Activated B cell treated with CpG ODN at 0.5 μM for 24 hours (primary cell): ENCODE measurements around the gene MYH6. TPM values are rescaled to one million over a fixed set of nuclear protein-coding genes. Genes with fewer than 3 reads are reported as not detected.

Experiments
- ATAC-seq: fragments of 200-7000 bp; cut with Tn5 transposase; one replicate; pipeline ENCODE4 v1.10.0; 2021; ENCODE audit warnings: low read depth, mild to moderate bottlenecking, moderate library complexity
- CTCF ChIA-PET: fragments of 350-600 bp; sonication (Branson Sonifier 250); formaldehyde crosslinking; loops from one replicate; lab custom pipeline; 2021; ENCODE audit warnings: antibody characterized with exemption; lab: Charles Lee
- POLR2A ChIA-PET: fragments of 350-600 bp; sonication (Branson Sonifier 250); formaldehyde crosslinking; loops from one replicate; lab custom pipeline; 2021; ENCODE audit warnings: antibody characterized with exemption; lab: Charles Lee
- DNase-seq: peaks from one replicate; pipeline ENCODE4 v3.0.0; 2022
- H3K27ac Mint-ChIP-seq: one replicate; pipeline ENCODE4 v1.8.0; 2020; ENCODE audit warnings: mixed read lengths
- H3K27me3 Mint-ChIP-seq: one replicate; pipeline ENCODE4 v1.8.0; 2021; ENCODE audit warnings: mixed read lengths
- H3K36me3 Mint-ChIP-seq: one replicate; pipeline ENCODE4 v1.8.0; 2021; ENCODE audit warnings: low read depth, mixed read lengths
- H3K4me1 Mint-ChIP-seq: one replicate; pipeline ENCODE4 v1.8.0; 2021; ENCODE audit warnings: mixed read lengths
- H3K4me3 Mint-ChIP-seq: one replicate; pipeline ENCODE4 v1.8.0; 2020; ENCODE audit warnings: mild to moderate bottlenecking, mixed read lengths
- H3K9me3 Mint-ChIP-seq: one replicate; pipeline ENCODE4 v1.8.0; 2020; ENCODE audit warnings: mixed read lengths
- CTCF ChIP-seq: fragments of 200-600 bp; IDR thresholded peaks from one replicate; pipeline ENCODE4 v1.8.0; 2022; ENCODE audit warnings: antibody characterized with exemption, mild to moderate bottlenecking
- intact Hi-C: fragments of 100-400 bp; cut with micrococcal nuclease; formaldehyde crosslinking; loops from one replicate; pipeline ENCODE4 v1.15.1; 2024
- total RNA-seq: library from RNA; stranded (reverse); gene quantifications from 2 replicates; pipeline ENCODE4 v1.2.3, GENCODE V29; 2022

MYH6 gene
- total RNA-seq, 1 donor from 2014 or later = not detected

GRCh38 chr14:23378612-23379220 is 29.4 kb downstream of the MYH6 start:
- TF ChIP-seq CTCF = no peak
- Mint-ChIP-seq H3K9me3 (no peaks in the 10 kb centered on the region), H3K36me3 (no peaks in the 10 kb centered on the region), H3K27me3 (peaks cover 19% of the 10 kb centered on the region), H3K27ac (no peak overlapping the region), H3K4me3 (no peak overlapping the region), H3K4me1 (no peaks in the 10 kb centered on the region)
- ATAC-seq (no peak), DNase-seq (no peak)
- POLR2A ChIA-PET = interaction anchor here (1.4 kb wide), 1 partner anchor 283 kb away, joined by 3 read pairs; the partner anchor contains the start of genes ACIN1 and C14orf119
- intact Hi-C loops = no loop called here
- CTCF ChIA-PET = interaction anchor here (1.0 to 2.9 kb wide), 5 partner anchors 57 to 310 kb away, joined by 4 to 24 read pairs (median 12); no protein-coding TSS in a partner anchor

GRCh38 chr14:23377573-23378563 is 30.2 kb downstream of the MYH6 start:
- no peak for TF ChIP-seq CTCF
- H3K9me3 Mint-ChIP-seq = no peaks in the 10 kb centered on the region
- POLR2A ChIA-PET = no interaction called here
- intact Hi-C loops = no loop called here
- CTCF ChIA-PET = interaction anchor here (2.9 kb wide), 1 partner anchor 257 kb away, joined by 19 read pairs; no protein-coding TSS in a partner anchor
- H3K36me3 Mint-ChIP-seq = no peaks in the 10 kb centered on the region
- H3K27me3 Mint-ChIP-seq = peaks cover 18% of the 10 kb centered on the region
- H3K4me3 Mint-ChIP-seq = no peak overlapping the region
- H3K27ac Mint-ChIP-seq = no peak overlapping the region
- DNase-seq = no peak
- ATAC-seq = no peak
- no peaks in the 10 kb centered on the region for H3K4me1 Mint-ChIP-seq

GRCh38 chr14:23377198-23377550 is 30.9 kb downstream of the MYH6 start:
- TF ChIP-seq CTCF = no peak
- DNase-seq (no peak), ATAC-seq (no peak)
- peaks cover 14% of the 10 kb centered on the region for H3K27me3 Mint-ChIP-seq
- CTCF ChIA-PET = no interaction called here
- no peak overlapping the region for H3K27ac Mint-ChIP-seq
- no peaks in the 10 kb centered on the region for H3K4me1 Mint-ChIP-seq
- intact Hi-C loops = no loop called here
- no peaks in the 10 kb centered on the region for H3K9me3 Mint-ChIP-seq
- no peak overlapping the region for H3K4me3 Mint-ChIP-seq
- H3K36me3 Mint-ChIP-seq = no peaks in the 10 kb centered on the region
- POLR2A ChIA-PET = no interaction called here

GRCh38 chr14:23376482-23377197 is 31.4 kb downstream of the MYH6 start, which contains the start of gene CMTM5:
Gene CMTM5, plus strand, starts transcription at chr14:23377046. Its CDS starts 206 bp downstream, at chr14:23377252.
- ATAC-seq = no peak
- no peak for DNase-seq
- intact Hi-C loops = no loop called here
- CTCF ChIA-PET = no interaction called here
- POLR2A ChIA-PET = no interaction called here
- Mint-ChIP-seq H3K4me3 (no peak within 1 kb of the TSS), H3K27ac (no peak within 1 kb of the TSS), H3K4me1 (no peaks in the 10 kb centered on the region), H3K36me3 (no peaks in the 10 kb centered on the region), H3K9me3 (no peaks in the 10 kb centered on the region), H3K27me3 (peaks cover 9% of the 10 kb centered on the region)
- TF ChIP-seq CTCF = no peak
